ENCODE measurements around the gene KCNK13. TPM values are rescaled to one million over a fixed set of nuclear protein-coding genes. Genes with fewer than 3 reads are reported as not detected.

Gene KCNK13
- polyA plus RNA-seq, 1 donor (not counting 4 experiments of a cell fraction or from before 2014, with no cell fraction given): 0.03 TPM

GRCh38 chr14:90136904-90137303 lies 75.1 kb downstream of the KCNK13 start:
- TF ChIP-seq, protein P1, sequence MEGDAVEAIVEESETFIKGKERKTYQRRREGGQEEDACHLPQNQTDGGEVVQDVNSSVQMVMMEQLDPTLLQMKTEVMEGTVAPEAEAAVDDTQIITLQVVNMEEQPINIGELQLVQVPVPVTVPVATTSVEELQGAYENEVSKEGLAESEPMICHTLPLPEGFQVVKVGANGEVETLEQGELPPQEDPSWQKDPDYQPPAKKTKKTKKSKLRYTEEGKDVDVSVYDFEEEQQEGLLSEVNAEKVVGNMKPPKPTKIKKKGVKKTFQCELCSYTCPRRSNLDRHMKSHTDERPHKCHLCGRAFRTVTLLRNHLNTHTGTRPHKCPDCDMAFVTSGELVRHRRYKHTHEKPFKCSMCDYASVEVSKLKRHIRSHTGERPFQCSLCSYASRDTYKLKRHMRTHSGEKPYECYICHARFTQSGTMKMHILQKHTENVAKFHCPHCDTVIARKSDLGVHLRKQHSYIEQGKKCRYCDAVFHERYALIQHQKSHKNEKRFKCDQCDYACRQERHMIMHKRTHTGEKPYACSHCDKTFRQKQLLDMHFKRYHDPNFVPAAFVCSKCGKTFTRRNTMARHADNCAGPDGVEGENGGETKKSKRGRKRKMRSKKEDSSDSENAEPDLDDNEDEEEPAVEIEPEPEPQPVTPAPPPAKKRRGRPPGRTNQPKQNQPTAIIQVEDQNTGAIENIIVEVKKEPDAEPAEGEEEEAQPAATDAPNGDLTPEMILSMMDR (optimal IDR thresholded peaks at IDR 0.05 in 1 of 3, IDR thresholded peaks at IDR 0.05 in 1 of 3, conservative IDR thresholded peaks at IDR 0.05 in 1 of 3; ENCODE audit: extremely low read depth in 1 of 3, insufficient read depth in 2 of 3, low read length in 3 of 3): no peak
- no peak for TF ChIP-seq EZH2 (IDR thresholded peaks at IDR 0.05; ENCODE audit: low read length)
- Histone ChIP-seq H3K9me1 (ENCODE audit: control insufficient read depth, extremely low read depth, insufficient read depth, low read length) (no peaks in the 10 kb centered on the region), H3K4me3 (ENCODE audit: control insufficient read depth in 2 of 3, extremely low read depth in 1 of 3, insufficient read depth in 2 of 3, low read depth in 1 of 3, low read length in 3 of 3) (no peak overlapping the region), H3K9ac (ENCODE audit: control insufficient read depth, extremely low read depth, insufficient read depth, low read length) (no peak overlapping the region), H3K9me3 (ENCODE audit: control insufficient read depth, low read depth, low read length) (no peaks in the 10 kb centered on the region), H3K36me3 (ENCODE audit: control insufficient read depth in 2 of 2, extremely low read depth in 1 of 2, insufficient read depth in 2 of 2, low read length in 2 of 2) (no peaks in the 10 kb centered on the region), H3K27ac (ENCODE audit: control insufficient read depth, insufficient read depth, low read length) (no peak overlapping the region), H3K79me2 (ENCODE audit: control insufficient read depth, insufficient read depth, low read length) (no peaks in the 10 kb centered on the region), H3K4me1 (ENCODE audit: control insufficient read depth, extremely low read depth, insufficient read depth, low read length) (no peaks in the 10 kb centered on the region), H3K27me3 (ENCODE audit: control insufficient read depth, extremely low read depth, insufficient read depth, low read length) (no peaks in the 10 kb centered on the region), H4K20me1 (ENCODE audit: control insufficient read depth, extremely low read depth, insufficient read depth, low read length) (no peaks in the 10 kb centered on the region), H3K4me2 (ENCODE audit: control insufficient read depth, extremely low read depth, insufficient read depth, low read depth, low read length) (no peak overlapping the region), H2AFZ (ENCODE audit: control insufficient read depth, low read length) (no peak overlapping the region)
- dilution Hi-C loops (cut with MboI; ENCODE audit: extremely low pct_ligation_motif_present, low sequenced_read_pairs): no loop called here
- no peak for DNase-seq (ENCODE audit: low read depth, low spot score)
- no peak for FAIRE-seq

DNA sequence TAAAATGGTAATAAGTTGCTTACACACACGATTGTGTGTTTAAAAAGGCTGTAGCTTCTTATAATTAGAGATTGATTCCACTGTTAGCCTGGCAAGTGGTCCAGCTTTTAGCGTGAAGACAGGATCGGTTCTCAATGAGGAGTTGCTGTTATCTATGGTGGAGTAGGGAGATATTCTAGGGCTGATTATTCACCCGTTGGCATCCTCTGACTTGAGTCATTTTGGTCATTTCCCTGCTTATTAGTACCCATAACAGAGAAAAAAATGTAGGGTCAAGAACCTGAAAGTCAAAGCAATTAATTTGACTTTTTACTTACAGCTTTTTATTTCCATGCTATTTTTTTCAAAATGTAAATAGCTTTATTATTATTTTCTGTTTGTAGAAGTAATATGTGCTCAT lies 76.0 kb downstream of the KCNK13 start:
- H3K79me2 ChIP-seq (ENCODE audit: control insufficient read depth, insufficient read depth, low read length): no peaks in the 10 kb centered on the region
- no peak overlapping the region for H2AFZ ChIP-seq (ENCODE audit: control insufficient read depth, low read length)
- no peaks in the 10 kb centered on the region for H3K9me3 ChIP-seq (ENCODE audit: control insufficient read depth, low read depth, low read length)
- no peak for DNase-seq (ENCODE audit: low read depth, low spot score)
- H3K4me1 ChIP-seq (ENCODE audit: control insufficient read depth, extremely low read depth, insufficient read depth, low read length): no peaks in the 10 kb centered on the region
- no peak for TF ChIP-seq EZH2 (IDR thresholded peaks at IDR 0.05; ENCODE audit: low read length)
- TF ChIP-seq, protein P1 (optimal IDR thresholded peaks at IDR 0.05 in 1 of 3, IDR thresholded peaks at IDR 0.05 in 1 of 3, conservative IDR thresholded peaks at IDR 0.05 in 1 of 3; ENCODE audit: extremely low read depth in 1 of 3, insufficient read depth in 2 of 3, low read length in 3 of 3): no peak
- no peaks in the 10 kb centered on the region for H3K27me3 ChIP-seq (ENCODE audit: control insufficient read depth, extremely low read depth, insufficient read depth, low read length)
- no peak overlapping the region for H3K27ac ChIP-seq (ENCODE audit: control insufficient read depth, insufficient read depth, low read length)
- no peaks in the 10 kb centered on the region for H3K9me1 ChIP-seq (ENCODE audit: control insufficient read depth, extremely low read depth, insufficient read depth, low read length)
- no peaks in the 10 kb centered on the region for H4K20me1 ChIP-seq (ENCODE audit: control insufficient read depth, extremely low read depth, insufficient read depth, low read length)
- H3K9ac ChIP-seq (ENCODE audit: control insufficient read depth, extremely low read depth, insufficient read depth, low read length): no peak overlapping the region
- no peak overlapping the region for H3K4me2 ChIP-seq (ENCODE audit: control insufficient read depth, extremely low read depth, insufficient read depth, low read depth, low read length)
- no peak overlapping the region for H3K4me3 ChIP-seq (ENCODE audit: control insufficient read depth in 2 of 3, extremely low read depth in 1 of 3, insufficient read depth in 2 of 3, low read depth in 1 of 3, low read length in 3 of 3)
- FAIRE-seq: no peak
- H3K36me3 ChIP-seq (ENCODE audit: control insufficient read depth in 2 of 2, extremely low read depth in 1 of 2, insufficient read depth in 2 of 2, low read length in 2 of 2): no peaks in the 10 kb centered on the region
- dilution Hi-C loops (cut with MboI; ENCODE audit: extremely low pct_ligation_motif_present, low sequenced_read_pairs): no loop called here
